Hepatocyte (in vitro differentiated cells): ENCODE data around the gene EMSY. TPM values are rescaled to one million over a fixed set of nuclear protein-coding genes. Genes with fewer than 3 reads are reported as not detected.

Experiments
- DNase-seq: peaks from one replicate; pipeline ENCODE4 v3.0.0-alpha.2; 2016; ENCODE audit warnings: low spot score
- H2AFZ ChIP-seq: fragments of 200-600 bp; sonication (generic); 2 replicates; pipeline ENCODE4 v1.6.0; 2016; ENCODE audit warnings: antibody characterized with exemption, mild to moderate bottlenecking
- H3K27ac ChIP-seq: fragments of 200-600 bp; sonication (generic); 2 replicates; pipeline ENCODE4 v1.5.1; 2016; ENCODE audit warnings: mild to moderate bottlenecking
- H3K27me3 ChIP-seq: fragments of 200-600 bp; sonication (generic); 2 replicates; pipeline ENCODE4 v1.6.1; 2016
- H3K36me3 ChIP-seq: fragments of 200-600 bp; sonication (generic); replicated peaks from 2 replicates; pipeline ENCODE4 v1.5.1; 2016; ENCODE audit warnings: low read depth; ENCODE audit not compliant: insufficient read depth
- H3K4me1 ChIP-seq: fragments of 200-600 bp; sonication (generic); 2 replicates; pipeline ENCODE4 v1.5.1; 2016; ENCODE audit warnings: mild to moderate bottlenecking, moderate library complexity; ENCODE audit not compliant: insufficient read depth
- H3K4me2 ChIP-seq: fragments of 200-600 bp; sonication (generic); 2 replicates; pipeline ENCODE4 v1.6.0; 2016
- H3K4me3 ChIP-seq: fragments of 200-600 bp; sonication (generic); 2 replicates; pipeline ENCODE4 v1.5.1; 2016; ENCODE audit warnings: mild to moderate bottlenecking
- H3K79me2 ChIP-seq: fragments of 200-600 bp; sonication (generic); 2 replicates; pipeline ENCODE4 v1.6.0; 2017; ENCODE audit warnings: mild to moderate bottlenecking
- H3K9me2 ChIP-seq: fragments of 200-600 bp; sonication (generic); replicated peaks from 2 replicates; pipeline ENCODE4 v1.6.0; 2017; ENCODE audit warnings: mild to moderate bottlenecking; ENCODE audit not compliant: insufficient read depth
- H3K9me3 ChIP-seq: fragments of 200-600 bp; sonication (generic); 2 replicates; pipeline ENCODE4 v1.5.1; 2016; ENCODE audit warnings: low read depth, mild to moderate bottlenecking
- H4K20me1 ChIP-seq: fragments of 200-600 bp; sonication (generic); 2 replicates; pipeline ENCODE4 v1.6.0; 2016; ENCODE audit warnings: mild to moderate bottlenecking; ENCODE audit not compliant: insufficient read depth, poor library complexity, severe bottlenecking
- CTCF ChIP-seq: fragments of 200-600 bp; sonication (generic); IDR thresholded peaks from 2 replicates; pipeline ENCODE4 v1.5.1; 2016; ENCODE audit warnings: antibody characterized with exemption, mild to moderate bottlenecking; ENCODE audit not compliant: poor library complexity
- EZH2 ChIP-seq: fragments of 200-600 bp; sonication (generic); IDR thresholded peaks from 2 replicates; pipeline ENCODE4 v1.6.1; 2016; ENCODE audit warnings: antibody characterized with exemption, mild to moderate bottlenecking, borderline replicate concordance
- EZH2phosphoT487 ChIP-seq: fragments of 200-600 bp; sonication (generic); IDR thresholded peaks from one replicate; pipeline ENCODE4 v1.6.1; 2018; ENCODE audit warnings: antibody characterized with exemption, mild to moderate bottlenecking, low read depth, moderate library complexity; ENCODE audit not compliant: unreplicated experiment, severe bottlenecking
- WGBS: methylation state at CpG from one replicate; pipeline ENCODE4 v1.1.6; 2016; ENCODE audit warnings: low lambda C conversion rate; ENCODE audit errors: missing lambda C conversion rate; 5-methylcytosine and 5-hydroxymethylcytosine counted together
- polyA plus RNA-seq: library from polyadenylated mRNA; unstranded; fragments of >200 nt; fragmentation: Nextera tagmentation; extraction: Ambion mirVana; gene quantifications from 2 replicates; pipeline ENCODE4 v1.2.1, GENCODE V29; 2016
- small RNA-seq: library from RNA; depleted of rRNA; stranded (forward); fragments of <200 nt; gene quantifications from one replicate; pipeline ENCODE3, GENCODE V24; 2014
- total RNA-seq: library from RNA; depleted of rRNA; stranded (reverse); fragments of >200 nt; gene quantifications from 2 replicates; pipeline ENCODE4 v1.2.3, GENCODE V29; 2014

Gene EMSY
- total and polyA plus RNA-seq, 2 experiments from 2014 or later: 8.2 to 19.4 TPM

DNA sequence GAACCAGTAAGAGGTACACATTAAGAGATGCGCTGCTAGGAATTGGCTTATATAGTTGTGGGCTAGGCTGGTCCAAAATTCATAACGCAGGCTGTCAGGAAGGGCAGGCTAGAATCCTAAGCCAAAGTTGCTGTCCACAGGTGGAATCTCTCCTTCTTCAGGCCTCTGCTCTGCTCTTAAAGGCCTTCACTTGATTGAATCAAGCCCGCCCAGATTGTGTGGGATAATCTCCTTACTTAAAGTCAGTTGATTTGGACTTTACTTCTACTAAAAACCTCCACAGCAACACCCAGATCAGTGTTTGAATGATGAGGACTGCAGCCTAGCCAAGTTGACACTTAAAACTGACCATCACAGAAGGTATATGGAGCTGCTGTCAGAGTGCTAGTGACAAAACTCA lies 156.9 kb downstream of the EMSY start:
- Histone ChIP-seq H3K4me1 (peaks cover 19% of the 10 kb centered on the region), H2AFZ (no peak overlapping the region), H3K79me2 (no peaks in the 10 kb centered on the region), H3K4me3 (no peak overlapping the region), H3K9me2 (no peaks in the 10 kb centered on the region), H4K20me1 (no peaks in the 10 kb centered on the region), H3K9me3 (no peaks in the 10 kb centered on the region), H3K36me3 (no peaks in the 10 kb centered on the region), H3K27me3 (no peaks in the 10 kb centered on the region), H3K4me2 (no peak overlapping the region), H3K27ac (peak overlapping the region; percentile 80)
- WGBS: 86% methylated on average over 3 of the region's 3 CpGs
- TF ChIP-seq EZH2: no peak
- no peak for TF ChIP-seq EZH2phosphoT487
- TF ChIP-seq CTCF: no peak
- no peak for DNase-seq

GRCh38 chr11:76602431-76602861 lies 157.6 kb downstream of the EMSY start:
- H4K20me1 ChIP-seq: no peaks in the 10 kb centered on the region
- H3K36me3 ChIP-seq: no peaks in the 10 kb centered on the region
- no peak overlapping the region for H3K4me3 ChIP-seq
- H3K27ac ChIP-seq: peak overlapping the region; percentile 80
- no peak overlapping the region for H3K4me2 ChIP-seq
- DNase-seq: peak; percentile 59
- H2AFZ ChIP-seq: no peak overlapping the region
- no peaks in the 10 kb centered on the region for H3K9me2 ChIP-seq
- H3K79me2 ChIP-seq: no peaks in the 10 kb centered on the region
- no peaks in the 10 kb centered on the region for H3K9me3 ChIP-seq
- WGBS: 45% methylated on average over 8 of the region's 8 CpGs
- H3K27me3 ChIP-seq: no peaks in the 10 kb centered on the region
- H3K4me1 ChIP-seq: peaks cover 19% of the 10 kb centered on the region
- no peak for TF ChIP-seq EZH2phosphoT487
- TF ChIP-seq EZH2: no peak
- no peak for TF ChIP-seq CTCF

Small RNA genes within 50 kb of the gene (small RNA-seq; reads per million reads assigned to genes)
- not detected for gene AP001189.2
- not detected for gene RF00019

Other genes starting within 250 kb of the EMSY start
- 13.2 and 16.4 TPM in 2 replicates for gene WNT11, start 238.5 kb upstream of the EMSY start, total RNA-seq
- 13.1 and 19.1 TPM in 2 replicates for gene WNT11, start 238.5 kb upstream of the EMSY start, polyA plus RNA-seq
- 51.5 and 62.6 TPM in 2 replicates for gene THAP12, start 63.9 kb upstream of the EMSY start, total RNA-seq
- gene THAP12, start 63.9 kb upstream of the EMSY start, polyA plus RNA-seq: 21.0 and 21.5 TPM in 2 replicates
- 2.3 and 6.0 TPM in 2 replicates for gene GVQW3, start 63.7 kb upstream of the EMSY start, total RNA-seq
- 0.36 and 1.9 TPM in 2 replicates for gene GVQW3, start 63.7 kb upstream of the EMSY start, polyA plus RNA-seq
- gene LRRC32, start 225.7 kb downstream of the EMSY start, total RNA-seq: 14.7 and 25.5 TPM in 2 replicates
- gene LRRC32, start 225.7 kb downstream of the EMSY start, polyA plus RNA-seq: 75.2 and 80.4 TPM in 2 replicates